GM18861 (cell line): ENCODE data around the gene SLX4.

Source experiments
- ATAC-seq: cut with Tn5 transposase; IDR thresholded peaks from one replicate; pipeline ENCODE4 v1.9.1; 2021; ENCODE audit not compliant: unreplicated experiment

SLX4 gene

DNA sequence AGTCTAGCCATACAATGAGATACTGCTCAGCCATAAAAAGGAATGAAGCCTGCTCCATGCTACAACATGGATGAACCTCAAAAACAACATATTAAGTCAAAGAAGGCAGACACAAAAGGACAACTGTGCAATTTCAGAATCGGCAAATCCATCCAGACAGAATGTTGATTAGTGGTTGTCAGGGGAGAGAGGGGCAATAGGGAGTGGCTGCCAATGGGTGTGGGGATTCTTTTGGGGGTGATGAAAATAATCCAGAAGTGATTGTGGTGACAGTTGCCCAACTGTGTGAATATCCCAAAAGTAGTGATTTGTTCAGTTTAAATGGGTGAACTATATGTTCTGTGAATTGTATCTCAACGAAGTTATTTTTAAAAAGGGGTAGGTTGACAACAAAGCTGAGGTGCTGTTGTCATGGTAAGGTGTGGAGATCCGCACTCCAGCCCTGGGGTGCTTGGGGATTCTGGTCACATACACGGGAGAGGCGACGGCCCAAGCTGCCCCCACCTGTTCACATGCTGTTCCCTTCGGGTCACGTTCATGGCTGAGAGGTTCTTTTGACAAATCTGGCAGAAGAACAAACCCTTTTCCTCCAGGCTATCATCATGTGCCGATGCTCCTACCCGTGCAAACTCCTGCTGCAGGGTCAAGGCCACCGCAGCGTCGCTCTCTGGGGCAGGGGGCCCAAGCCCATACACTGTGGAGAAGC, 9.6 kb downstream of the SLX4 start:
- no peak for ATAC-seq

DNA sequence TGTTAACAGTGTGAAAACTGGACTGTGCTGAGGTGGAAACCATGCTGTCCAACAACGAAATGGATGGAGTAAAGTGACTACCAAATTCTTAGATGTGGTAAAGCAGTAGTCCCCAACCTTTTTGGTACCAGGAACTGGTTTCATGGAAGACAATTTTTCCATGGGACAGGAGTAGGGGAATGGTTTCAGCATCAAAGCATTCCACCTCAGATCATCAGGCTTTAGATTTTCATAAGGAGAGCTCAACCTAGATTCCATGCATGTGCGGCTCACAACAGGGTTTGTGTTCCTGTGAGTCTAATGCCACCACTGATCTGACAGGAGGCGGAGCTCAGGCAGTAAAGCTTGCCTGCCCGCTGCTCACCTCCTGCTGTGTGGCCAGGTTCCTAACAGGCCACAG, 11.5 kb downstream of the SLX4 start:
- no peak for ATAC-seq

DNA sequence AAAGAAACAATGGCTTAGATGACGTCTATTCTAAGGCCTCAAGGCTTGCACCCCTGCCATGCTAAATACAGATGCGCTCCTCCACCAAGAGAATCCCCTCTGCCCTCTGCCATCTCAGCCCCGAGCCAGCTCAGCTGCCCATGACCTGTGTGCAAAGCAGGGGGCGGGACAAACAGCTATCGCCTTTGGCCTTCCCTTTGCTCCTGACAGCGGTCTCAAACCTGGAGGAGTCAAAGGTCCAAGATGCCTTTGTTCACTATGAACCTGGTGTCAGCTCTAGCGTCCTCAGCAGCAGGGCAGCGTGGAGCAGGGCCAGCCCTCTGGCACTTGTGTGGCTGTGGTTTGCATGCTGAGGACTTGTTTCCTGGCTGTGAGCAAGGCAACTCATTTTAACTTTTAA, 12.3 kb downstream of the SLX4 start:
- ATAC-seq: no peak

DNA sequence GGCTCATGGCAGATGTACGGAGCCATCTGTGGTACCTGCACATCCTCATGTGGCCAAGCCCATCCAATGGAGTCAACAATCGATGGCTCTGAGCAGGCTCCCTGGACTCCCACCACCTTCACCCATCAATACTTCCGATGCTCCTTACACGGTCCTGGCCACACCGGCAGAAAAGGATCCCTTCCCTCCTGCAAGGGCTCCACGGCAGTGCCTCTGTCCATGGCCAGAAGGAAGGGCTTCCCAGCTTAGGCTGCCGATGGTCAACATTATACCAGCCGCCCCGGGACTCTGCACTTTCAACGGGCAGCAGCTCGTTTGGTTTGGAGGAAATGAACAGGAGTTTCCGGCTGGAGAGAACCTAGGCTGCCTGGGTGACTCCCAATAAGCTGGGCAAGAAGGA, 13.2 kb downstream of the SLX4 start:
- no peak for ATAC-seq

DNA sequence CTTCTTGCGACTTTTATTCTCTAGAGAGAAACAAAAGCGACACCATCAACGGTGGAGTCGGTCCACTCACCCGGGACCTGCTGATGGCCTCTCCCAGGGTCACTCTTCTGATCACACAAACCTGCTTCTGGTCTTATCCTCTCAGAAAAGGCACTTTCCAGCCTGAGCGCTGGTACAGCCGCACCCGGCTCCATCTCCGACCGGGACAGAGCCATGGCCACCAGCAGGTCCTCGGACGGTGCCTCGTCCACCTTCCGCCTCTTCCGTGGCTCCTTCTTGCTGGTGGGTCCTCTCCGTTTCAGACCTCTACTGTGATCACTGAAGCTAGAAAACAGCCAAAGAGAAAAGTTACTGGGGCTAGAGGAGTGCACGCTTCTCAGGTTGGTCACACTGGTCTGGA, 13.7 kb downstream of the SLX4 start:
- no peak for ATAC-seq

DNA sequence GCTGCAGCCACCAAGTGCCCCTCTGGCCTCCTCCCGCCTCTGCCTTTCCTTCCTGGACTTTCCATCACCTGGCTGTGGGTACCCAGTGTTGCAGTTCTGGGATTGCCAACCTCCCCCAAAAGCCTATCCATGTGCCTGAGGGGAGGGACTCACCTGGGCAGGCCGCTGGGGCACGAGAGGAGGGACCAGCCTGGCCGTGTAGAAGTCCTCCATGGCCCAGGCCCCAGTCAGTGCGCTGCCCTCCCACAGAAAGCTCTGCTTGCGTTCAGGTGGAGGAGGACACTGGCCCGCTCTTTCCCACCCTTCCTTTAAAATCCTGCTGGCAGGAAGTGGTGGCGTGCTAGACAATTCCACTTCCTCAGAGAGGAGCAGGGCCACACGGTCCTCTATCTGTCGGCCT, 14.2 kb downstream of the SLX4 start:
- no peak for ATAC-seq

DNA sequence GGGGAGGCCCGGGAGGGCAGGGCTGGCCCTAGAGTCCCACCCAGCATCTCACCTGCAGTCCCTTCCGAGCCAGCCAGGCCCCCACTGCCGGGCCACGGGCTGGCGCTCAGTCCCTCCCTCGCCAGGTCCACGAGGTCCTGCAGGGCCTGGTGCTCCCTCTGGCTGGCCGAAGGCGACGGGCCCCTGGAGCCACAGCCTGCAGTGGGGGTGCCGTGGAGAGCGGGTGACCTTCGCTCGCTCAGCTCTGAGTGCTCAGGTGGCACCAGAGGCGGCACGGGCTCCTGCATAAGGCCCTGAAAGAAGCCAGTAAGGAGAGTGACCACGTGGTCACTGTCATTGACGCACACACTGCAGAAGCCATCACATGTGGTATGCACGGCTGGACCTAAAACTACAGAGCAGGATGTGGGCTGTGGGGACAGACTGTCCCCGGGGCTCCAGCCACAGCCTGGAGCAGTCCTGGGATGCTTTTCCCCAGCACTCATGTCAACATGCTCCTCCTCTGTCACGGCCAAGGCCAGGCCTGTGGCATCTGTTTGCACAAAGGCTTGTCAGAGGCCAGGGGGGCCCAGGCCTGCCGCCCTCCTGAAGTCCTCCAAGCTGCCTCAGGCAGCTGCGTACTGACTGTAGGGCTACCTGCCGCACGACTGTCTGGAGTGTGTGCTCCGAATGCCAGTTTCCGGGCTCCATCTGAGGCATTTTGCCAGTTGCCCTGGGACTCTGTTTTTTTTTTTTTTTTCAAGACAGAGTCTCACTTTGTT, 15.1 kb downstream of the SLX4 start:
- no peak for ATAC-seq

DNA sequence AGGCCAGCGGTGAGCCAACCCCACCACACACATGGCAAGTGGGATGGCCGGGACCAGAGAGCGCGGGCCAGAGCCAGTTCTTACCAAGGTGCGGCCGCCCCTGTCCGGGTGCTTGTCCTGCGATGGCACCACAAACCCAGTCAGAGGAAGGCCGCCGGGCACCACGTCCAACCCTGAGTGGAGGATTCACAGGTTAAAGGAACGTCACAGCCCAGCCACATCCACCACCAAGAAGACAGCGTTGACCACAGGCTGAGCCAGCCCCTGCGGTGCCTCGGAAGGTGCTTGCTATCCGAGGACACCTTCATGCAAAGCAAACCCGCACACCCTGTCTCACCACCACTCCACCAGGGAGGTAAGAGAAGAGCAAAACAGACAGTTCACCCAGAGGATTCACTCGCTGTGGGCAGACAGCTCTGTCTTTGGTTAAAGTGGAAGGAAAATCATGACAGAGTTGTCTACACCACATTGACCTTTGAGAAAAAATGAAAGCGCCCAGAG, 15.8 kb downstream of the SLX4 start:
- ATAC-seq: no peak

DNA sequence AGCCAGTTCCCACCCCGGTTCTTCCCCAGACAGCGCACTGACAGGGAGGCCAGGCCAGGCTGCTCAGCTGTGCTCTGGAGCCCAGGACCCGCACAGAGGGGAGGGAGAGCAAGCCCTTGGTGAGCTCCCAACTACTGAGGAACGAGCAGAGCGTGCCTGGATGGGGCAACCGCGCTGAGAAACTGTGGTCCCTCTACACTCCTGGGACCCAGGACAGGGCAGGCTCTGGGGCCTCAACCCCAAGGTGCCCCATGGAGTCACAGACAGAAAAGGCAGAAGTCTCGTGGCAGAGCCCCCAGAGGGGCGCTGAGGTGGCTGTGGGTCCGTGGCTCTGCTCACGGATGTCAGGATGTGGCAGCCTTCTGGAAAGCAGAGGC, 16.3 kb downstream of the SLX4 start:
- no peak for ATAC-seq

DNA sequence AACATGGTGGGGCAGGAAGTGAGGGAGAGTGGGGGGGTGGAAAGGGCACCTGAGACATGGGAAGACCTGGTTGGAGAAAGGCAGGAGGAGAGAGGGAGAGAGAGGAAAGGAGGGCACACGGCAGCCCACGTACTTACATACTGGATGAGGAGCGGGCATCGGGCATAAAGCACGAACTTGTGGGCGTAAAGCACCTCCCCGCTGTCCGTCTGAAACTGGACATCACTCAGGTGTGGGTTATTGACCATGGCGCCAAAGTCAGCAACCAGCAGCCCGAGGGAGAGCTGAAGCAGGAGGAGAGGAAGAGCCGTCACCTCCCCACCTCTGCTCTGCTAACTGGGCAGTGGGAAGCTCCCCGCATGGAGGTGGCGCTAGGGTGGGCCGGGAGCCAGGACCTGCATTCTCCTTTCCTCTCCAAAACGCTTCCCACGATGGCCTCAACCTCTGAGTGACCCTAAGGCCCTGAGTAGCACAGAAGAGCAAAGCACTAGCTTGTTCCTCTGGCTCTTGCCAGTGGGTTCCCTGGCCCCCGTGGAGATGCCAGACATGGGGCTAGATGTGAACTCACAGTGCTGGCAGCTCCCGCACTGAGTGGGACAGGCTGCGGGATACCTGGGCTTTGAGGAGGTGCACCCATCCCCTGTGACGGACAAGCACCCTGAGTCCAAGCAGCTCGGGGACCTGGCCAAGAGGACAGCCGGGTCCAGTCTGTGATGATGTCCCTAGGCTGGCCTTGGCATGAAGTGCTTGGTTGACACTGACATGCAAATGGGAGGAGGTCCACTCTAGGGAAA, 16.9 kb downstream of the SLX4 start:
- ATAC-seq: no peak

DNA sequence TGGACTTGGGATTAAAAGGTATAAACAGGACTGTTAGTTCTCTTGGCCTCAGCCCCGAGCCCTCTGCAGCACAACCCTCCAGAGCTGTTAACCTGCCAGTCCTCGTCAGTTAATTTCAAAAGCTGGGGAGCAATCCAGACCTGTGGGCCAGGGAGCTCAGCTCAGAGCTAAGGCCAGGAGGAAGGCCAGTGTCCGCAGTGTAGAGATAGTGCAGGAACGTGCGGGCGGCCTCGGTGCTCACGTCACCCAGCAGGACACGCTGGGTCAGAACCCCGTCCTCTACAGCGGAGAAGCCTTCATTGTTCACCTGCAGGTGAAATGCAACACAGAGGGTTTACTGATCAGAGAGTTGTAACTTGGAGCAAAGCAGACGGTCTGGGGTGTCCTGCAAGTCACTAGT, 18.8 kb downstream of the SLX4 start:
- ATAC-seq: no peak

DNA sequence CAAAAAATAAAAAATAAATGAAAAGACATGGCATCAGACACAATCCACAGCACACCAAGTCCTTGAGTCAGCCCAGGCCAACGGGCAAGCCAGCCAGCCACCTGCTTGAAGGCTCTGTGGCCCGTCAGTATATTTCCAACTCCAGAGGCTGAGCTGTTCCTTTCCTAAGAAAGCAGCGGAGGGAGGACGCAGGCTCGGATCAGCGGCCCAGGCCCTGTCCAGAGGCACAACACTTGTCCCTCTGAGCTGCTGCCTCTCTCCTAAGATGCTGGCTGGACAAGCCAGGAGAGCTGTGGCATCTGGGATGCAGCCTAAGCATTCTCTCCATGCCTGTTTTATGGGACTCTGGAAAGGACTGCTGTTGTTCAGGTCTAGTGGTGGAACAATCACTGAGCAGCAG, 19.4 kb downstream of the SLX4 start:
- no peak for ATAC-seq

DNA sequence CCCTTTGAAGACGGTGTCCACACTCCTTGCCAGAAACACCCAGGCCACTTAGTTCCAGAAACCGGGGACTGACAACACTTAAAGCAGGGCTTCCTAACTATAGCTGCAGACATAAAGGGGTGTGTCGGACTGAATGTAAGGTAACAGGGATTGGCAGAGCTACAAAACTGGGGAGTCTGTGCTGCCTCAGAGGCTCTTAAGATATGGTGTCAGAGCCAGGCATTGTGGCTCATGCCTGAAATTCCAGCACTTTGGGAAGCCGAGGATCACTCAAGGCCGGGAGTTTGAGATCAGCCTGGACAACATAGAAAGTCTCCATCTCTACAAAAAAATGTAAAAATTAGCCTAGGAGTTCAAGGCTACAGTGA, 20.0 kb downstream of the SLX4 start:
- ATAC-seq: no peak

DNA sequence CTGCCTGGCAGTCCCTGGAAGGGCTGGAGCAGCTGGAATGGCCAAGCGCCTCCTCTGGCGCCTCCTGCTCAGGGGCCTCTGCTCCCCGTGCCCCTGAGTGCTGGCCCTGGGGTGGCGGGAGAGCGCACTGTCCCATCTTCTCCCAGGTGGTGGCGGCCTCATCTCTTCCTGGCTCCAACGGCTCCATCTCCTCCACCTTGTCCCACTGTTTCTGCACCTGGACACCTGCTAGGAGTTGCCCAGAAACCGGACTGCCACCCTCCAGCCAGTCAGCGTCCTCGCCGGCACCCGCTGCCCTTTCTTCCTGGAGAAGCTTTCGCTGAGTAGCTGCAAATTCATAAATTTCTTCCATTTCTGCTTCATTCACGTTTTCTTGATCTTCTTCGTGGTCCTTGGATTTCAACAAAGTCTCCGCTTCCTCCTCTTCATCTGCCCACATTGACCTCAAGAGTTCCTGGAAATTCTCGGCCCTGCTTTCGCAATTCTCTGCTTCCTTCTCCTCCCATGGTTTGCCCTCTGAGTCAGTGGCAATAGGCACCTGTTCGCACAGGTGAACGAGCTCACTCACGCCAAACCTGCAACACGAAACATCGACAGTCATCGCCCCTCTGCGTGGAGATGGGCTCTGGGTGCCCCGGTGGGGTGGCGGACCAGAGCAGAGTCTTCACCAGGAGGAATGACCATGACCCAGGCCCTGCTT, 20.5 kb downstream of the SLX4 start:
- ATAC-seq: no peak

DNA sequence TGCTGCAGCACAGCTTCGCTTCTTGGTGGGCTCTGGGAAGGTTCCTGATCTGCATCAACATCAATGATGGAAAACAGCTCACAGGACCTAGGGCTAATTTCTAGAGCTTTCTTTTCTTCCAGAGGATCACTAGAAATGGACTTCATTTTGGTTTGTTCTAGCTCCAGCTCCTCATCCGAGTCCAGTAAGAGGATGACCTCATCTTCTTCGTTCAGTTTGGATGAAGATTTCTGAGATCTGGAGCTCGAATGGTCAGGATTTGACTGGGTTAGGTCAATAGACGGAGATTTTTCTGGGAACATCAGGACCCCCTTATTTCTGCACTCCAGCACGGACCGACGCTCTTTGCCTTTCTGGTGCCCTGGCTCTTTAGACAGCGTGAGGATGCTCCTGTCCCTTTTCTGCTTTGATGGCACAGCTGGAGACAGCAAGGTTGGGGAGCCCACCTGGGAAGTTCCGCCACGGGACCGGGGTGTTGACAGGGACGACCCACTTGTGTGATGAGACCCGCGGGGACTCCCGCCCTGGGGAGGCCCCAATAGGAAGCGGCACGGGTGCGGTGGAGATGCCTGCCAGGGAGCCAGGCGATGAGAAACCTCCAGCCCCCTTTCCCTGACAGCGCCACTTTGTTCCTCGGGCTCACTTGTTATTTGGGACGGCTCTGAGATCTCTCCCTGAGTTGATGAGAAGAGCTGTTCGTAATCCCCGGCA, 21.3 kb downstream of the SLX4 start:
- ATAC-seq: no peak

DNA sequence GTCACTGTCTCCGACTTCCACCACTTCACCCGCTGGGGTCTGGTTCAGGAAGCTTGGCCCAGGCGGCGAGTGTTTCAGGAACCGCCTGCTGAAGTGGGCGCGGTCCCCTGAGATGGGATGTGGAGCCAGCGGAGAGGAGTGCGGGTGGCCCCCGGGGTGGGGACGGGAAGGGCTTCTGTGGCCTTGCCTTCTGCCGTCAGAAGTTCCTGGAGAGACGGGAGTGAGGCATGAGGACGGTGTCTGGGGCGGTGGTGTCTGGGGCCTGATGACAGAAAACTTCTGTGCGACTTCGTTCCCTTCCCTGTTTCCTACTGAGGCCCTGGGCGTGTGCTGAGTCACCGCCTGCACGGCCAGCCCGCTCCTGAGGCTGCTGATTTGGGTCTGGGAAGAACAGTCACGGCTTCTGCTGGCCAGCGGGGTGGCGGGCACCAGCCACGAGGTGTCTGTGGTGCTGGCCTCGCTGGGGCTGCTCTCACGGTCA, 21.9 kb downstream of the SLX4 start:
- ATAC-seq: no peak

DNA sequence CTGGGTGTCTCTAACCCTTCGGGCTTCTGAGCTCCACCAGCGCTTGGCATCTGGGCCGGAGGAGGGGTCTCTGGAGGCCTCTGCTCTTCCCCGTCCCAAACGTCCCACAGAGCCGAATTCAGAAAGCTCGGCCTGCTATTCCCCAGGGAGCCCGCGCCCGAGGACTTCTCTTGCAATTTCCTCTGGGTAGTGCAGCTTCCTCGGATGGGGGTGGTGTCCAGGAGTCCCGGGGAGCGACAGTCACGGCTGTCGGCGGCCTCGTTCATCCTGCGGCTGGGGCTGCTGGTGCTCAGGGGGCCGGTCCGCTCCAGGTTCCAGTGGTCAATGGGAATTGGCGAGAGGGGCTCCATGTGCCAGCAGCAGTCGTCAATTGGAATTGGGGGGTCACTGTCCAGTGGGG, 22.4 kb downstream of the SLX4 start:
- ATAC-seq: no peak

DNA sequence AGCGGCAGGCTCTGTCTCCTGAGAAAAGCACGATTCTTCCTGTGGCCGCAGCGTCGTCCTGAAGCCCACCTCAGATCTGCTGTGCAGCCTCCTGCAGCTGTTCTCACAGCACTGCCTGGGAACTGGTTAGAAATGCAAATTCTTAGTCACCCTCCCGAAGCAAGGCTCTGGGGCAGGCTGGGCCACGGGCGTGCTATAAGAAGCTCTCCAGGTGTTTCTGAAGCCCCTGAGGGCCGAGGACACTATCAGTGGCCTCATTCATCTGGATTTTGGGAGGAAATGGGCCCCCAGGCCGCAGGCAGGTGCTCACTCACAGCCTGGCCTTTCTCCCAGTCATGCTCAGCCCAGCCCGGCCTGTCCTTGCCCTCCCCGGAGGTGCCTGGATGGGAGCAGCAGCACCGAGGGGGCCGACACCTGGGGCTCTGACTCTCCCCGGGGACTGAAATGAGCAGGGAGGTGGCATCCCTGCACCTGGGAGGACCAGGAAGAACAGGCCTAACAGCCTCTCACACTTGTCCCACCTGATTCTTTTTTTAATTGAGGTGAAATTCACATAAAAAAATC, 23.8 kb downstream of the SLX4 start:
- peak; percentile 66 for ATAC-seq

DNA sequence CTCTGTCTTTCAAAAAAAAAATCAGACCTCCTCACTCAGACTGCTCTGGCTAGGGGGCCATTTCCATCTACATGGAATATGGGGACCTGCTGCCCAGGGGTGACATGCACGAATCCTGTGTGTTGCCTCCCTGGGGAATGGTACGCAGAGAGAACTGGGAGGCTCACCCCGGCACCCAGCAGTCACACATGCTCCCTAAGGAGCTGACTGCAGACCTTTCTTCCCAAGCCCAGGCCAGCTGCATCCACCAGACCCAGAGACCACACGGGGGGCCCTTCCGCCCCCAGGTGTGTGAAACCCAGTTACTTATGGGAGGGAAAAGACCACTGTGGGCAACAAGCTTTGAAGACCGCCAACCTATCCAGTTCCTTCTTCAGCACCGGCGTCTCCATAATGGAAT, 27.0 kb downstream of the SLX4 start:
- ATAC-seq: no peak
